HG02610 (cell line): ENCODE data around the gene CTBP2.

ENCODE experiments used
- ATAC-seq: cut with Tn5 transposase; IDR thresholded peaks from one replicate; pipeline ENCODE4 v1.9.1; 2021; ENCODE audit warnings: mild to moderate bottlenecking, moderate library complexity; ENCODE audit not compliant: unreplicated experiment

CTBP2 gene

GRCh38 chr10:125128397-125129075 lies 31.8 kb downstream of the CTBP2 start:
- ATAC-seq: no peak

- no peak for ATAC-seq
Measured at GRCh38 chr10:125127986-125128385, 32.4 kb downstream of the CTBP2 start.

- ATAC-seq: no peak
Measured at GRCh38 chr10:125127110-125127509, 33.3 kb downstream of the CTBP2 start.

GRCh38 chr10:125125951-125126735 lies 34.2 kb downstream of the CTBP2 start:
- no peak for ATAC-seq

GRCh38 chr10:125124907-125125306 lies 35.5 kb downstream of the CTBP2 start:
- no peak for ATAC-seq

GRCh38 chr10:125124115-125124487 lies 36.3 kb downstream of the CTBP2 start:
- ATAC-seq: no peak

- no peak for ATAC-seq
Measured at GRCh38 chr10:125123476-125124114, 36.8 kb downstream of the CTBP2 start.

GRCh38 chr10:125122566-125122965 lies 37.8 kb downstream of the CTBP2 start:
- no peak for ATAC-seq

GRCh38 chr10:125121003-125121402 lies 39.4 kb downstream of the CTBP2 start:
- ATAC-seq: no peak

GRCh38 chr10:125120053-125120710 lies 40.2 kb downstream of the CTBP2 start:
- ATAC-seq: no peak

- no peak for ATAC-seq
Measured at GRCh38 chr10:125118701-125119100, 41.7 kb downstream of the CTBP2 start.

- no peak for ATAC-seq
Measured at GRCh38 chr10:125118011-125118611, 42.3 kb downstream of the CTBP2 start.

- no peak for ATAC-seq
Measured at GRCh38 chr10:125116652-125117310, 43.6 kb downstream of the CTBP2 start.

- no peak for ATAC-seq
Measured at GRCh38 chr10:125116041-125116649, 44.2 kb downstream of the CTBP2 start.

GRCh38 chr10:125115409-125115808 lies 45.0 kb downstream of the CTBP2 start:
- no peak for ATAC-seq

GRCh38 chr10:125114761-125115391 lies 45.5 kb downstream of the CTBP2 start:
- ATAC-seq: no peak

GRCh38 chr10:125113691-125114371 lies 46.5 kb downstream of the CTBP2 start:
- no peak for ATAC-seq

GRCh38 chr10:125112697-125113494 lies 47.5 kb downstream of the CTBP2 start:
- no peak for ATAC-seq
